Panc1 (cell line): ENCODE measurements around the gene ISYNA1.

Experiments
- CTCF ChIP-seq: fragments of 450-650 bp; IDR thresholded peaks from 2 replicates; pipeline ENCODE4 v1.5.1; 2017; ENCODE audit warnings: mild to moderate bottlenecking
- REST ChIP-seq, 2 experiments: IDR thresholded peaks; 2 replicates each; pipeline ENCODE4 v1.6.1; 2011 to 2012; ENCODE audit warnings: low read depth in 2 of 2, control low read depth in 1 of 2, low read length in 1 of 2, mild to moderate bottlenecking in 1 of 2, moderate library complexity in 1 of 2; ENCODE audit not compliant: insufficient read depth in 1 of 2

GRCh38 chr19:18442941-18443340 lies 5.0 kb upstream of the ISYNA1 start:
- TF ChIP-seq CTCF: no peak
- no peak for TF ChIP-seq REST (IDR thresholded peaks at IDR 0.05; ENCODE audit: insufficient read depth in 1 of 2, low read depth in 2 of 2, low read length in 1 of 2)
